ENCODE measurements around the gene FGF3. TPM values are rescaled to one million over a fixed set of nuclear protein-coding genes. Genes with fewer than 3 reads are reported as not detected.

FGF3 gene
- total RNA-seq, 1 donor from 2014 or later: not detected

- peaks cover 7% of the 10 kb centered on the region for H3K9me3 Mint-ChIP-seq
Measured at GRCh38 chr11:69854713-69855112, 35.5 kb upstream of the FGF3 start.

GRCh38 chr11:69852056-69852455, 32.8 kb upstream of the FGF3 start:
- DNase-seq (ENCODE audit: low spot score): no peak
- no peaks in the 10 kb centered on the region for H4K20me1 ChIP-seq (ENCODE audit: low read depth)
- no peak overlapping the region for H2AFZ ChIP-seq (replicated peaks)

More at GRCh38 chr11:69854713-69855112, 35.5 kb upstream of the FGF3 start:
- Histone ChIP-seq H4K20me1 (ENCODE audit: low read depth) (no peaks in the 10 kb centered on the region), H3K27ac (no peak overlapping the region), H3K79me2 (ENCODE audit: low read depth) (no peaks in the 10 kb centered on the region), H3K4me1 (no peaks in the 10 kb centered on the region), H2AFZ (replicated peaks) (no peak overlapping the region), H3K27me3 (peaks cover 7% of the 10 kb centered on the region), H3K4me2 (no peak overlapping the region), H3K9me3 (ENCODE audit: low read depth) (peaks cover 6% of the 10 kb centered on the region), H3F3A (ENCODE audit: low read depth) (no peaks in the 10 kb centered on the region), H3K4me3 (no peak overlapping the region), H3K36me3 (no peaks in the 10 kb centered on the region), H3K9ac (no peak overlapping the region)
- Mint-ChIP-seq H3K27ac (no peak overlapping the region), H3K4me3 (no peak overlapping the region), H3K4me1 (no peaks in the 10 kb centered on the region), H3K27me3 (ENCODE audit: insufficient read depth, low read depth) (peaks cover 6% of the 10 kb centered on the region), H3K36me3 (no peaks in the 10 kb centered on the region)
- TF ChIP-seq EZH2 (IDR thresholded peaks at IDR 0.05) (no peak), EZH2phosphoT487 (IDR thresholded peaks at IDR 0.05) (no peak), CTCF (IDR thresholded peaks at IDR 0.05) (no peak)
- no peak for DNase-seq (ENCODE audit: low spot score)

DNA sequence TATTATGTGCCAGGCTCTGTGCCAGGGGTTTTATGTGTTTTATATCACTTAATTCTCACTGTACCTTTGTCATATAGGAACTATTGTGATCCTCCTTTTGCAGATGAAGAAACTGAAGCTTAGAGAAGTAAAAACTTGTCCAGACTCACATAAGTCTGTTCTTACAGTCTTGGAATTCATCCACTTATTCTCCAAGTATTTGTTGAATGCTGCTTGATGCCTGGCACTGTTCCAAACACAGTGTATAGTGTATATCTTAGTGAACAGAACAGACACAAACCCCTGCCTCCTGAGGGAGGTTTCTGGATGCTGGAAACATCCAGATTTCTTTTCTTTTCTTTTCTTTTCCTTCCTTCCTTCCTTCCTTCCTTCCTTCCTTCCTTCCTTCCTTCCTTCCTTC, 29.0 kb upstream of the FGF3 start:
- Histone ChIP-seq H4K20me1 (ENCODE audit: low read depth) (no peaks in the 10 kb centered on the region), H3K79me2 (ENCODE audit: low read depth) (no peaks in the 10 kb centered on the region), H3K4me2 (no peak overlapping the region), H3K27me3 (no peaks in the 10 kb centered on the region), H3K9ac (no peak overlapping the region), H3K36me3 (no peaks in the 10 kb centered on the region), H3F3A (ENCODE audit: low read depth) (peaks cover 12% of the 10 kb centered on the region), H3K9me3 (ENCODE audit: low read depth) (peaks cover 6% of the 10 kb centered on the region), H3K4me3 (no peak overlapping the region), H2AFZ (replicated peaks) (no peak overlapping the region), H3K27ac (no peak overlapping the region), H3K4me1 (peaks cover 19% of the 10 kb centered on the region)
- no peak for DNase-seq (ENCODE audit: low spot score)
- H3K9me3 Mint-ChIP-seq: peaks cover 6% of the 10 kb centered on the region
- H3K27me3 Mint-ChIP-seq (ENCODE audit: insufficient read depth, low read depth): peaks cover 6% of the 10 kb centered on the region
- H3K4me3 Mint-ChIP-seq: no peak overlapping the region
- TF ChIP-seq CTCF (IDR thresholded peaks at IDR 0.05) (no peak), EZH2 (IDR thresholded peaks at IDR 0.05) (no peak)
- no peaks in the 10 kb centered on the region for H3K36me3 Mint-ChIP-seq
- no peak overlapping the region for H3K27ac Mint-ChIP-seq
- peaks cover 4% of the 10 kb centered on the region for H3K4me1 Mint-ChIP-seq

More at GRCh38 chr11:69852056-69852455, 32.8 kb upstream of the FGF3 start:
- Histone ChIP-seq H3K4me2 (no peak overlapping the region), H3K79me2 (ENCODE audit: low read depth) (no peaks in the 10 kb centered on the region), H3K9ac (no peak overlapping the region), H3K27me3 (peaks cover 3% of the 10 kb centered on the region), H3K9me3 (ENCODE audit: low read depth) (peaks cover 6% of the 10 kb centered on the region), H3K4me1 (peaks cover 7% of the 10 kb centered on the region), H3K27ac (no peak overlapping the region), H3K36me3 (no peaks in the 10 kb centered on the region), H3K4me3 (no peak overlapping the region), H3F3A (ENCODE audit: low read depth) (peaks cover 6% of the 10 kb centered on the region)
- Mint-ChIP-seq H3K27ac (no peak overlapping the region), H3K36me3 (no peaks in the 10 kb centered on the region), H3K9me3 (peaks cover 9% of the 10 kb centered on the region), H3K4me1 (no peaks in the 10 kb centered on the region), H3K4me3 (no peak overlapping the region), H3K27me3 (ENCODE audit: insufficient read depth, low read depth) (peaks cover 6% of the 10 kb centered on the region)
- TF ChIP-seq EZH2 (IDR thresholded peaks at IDR 0.05) (no peak), EZH2phosphoT487 (IDR thresholded peaks at IDR 0.05) (no peak), CTCF (IDR thresholded peaks at IDR 0.05) (no peak)

Measured in neural progenitor cell (in vitro differentiated cells).